Measurements from ENCODE around the gene NPLOC4. TPM values are rescaled to one million over a fixed set of nuclear protein-coding genes. Genes with fewer than 3 reads are reported as not detected.
A peak's percentile ranks its signal among the peaks of the same experiment; 100 is the strongest.

Gene NPLOC4
- total and polyA plus RNA-seq, 9 of the 15 experiments (the other 6 are each of a cell fraction or from before 2014, with no cell fraction given) = 1.5 to 116 (median 64.5) TPM

DNA sequence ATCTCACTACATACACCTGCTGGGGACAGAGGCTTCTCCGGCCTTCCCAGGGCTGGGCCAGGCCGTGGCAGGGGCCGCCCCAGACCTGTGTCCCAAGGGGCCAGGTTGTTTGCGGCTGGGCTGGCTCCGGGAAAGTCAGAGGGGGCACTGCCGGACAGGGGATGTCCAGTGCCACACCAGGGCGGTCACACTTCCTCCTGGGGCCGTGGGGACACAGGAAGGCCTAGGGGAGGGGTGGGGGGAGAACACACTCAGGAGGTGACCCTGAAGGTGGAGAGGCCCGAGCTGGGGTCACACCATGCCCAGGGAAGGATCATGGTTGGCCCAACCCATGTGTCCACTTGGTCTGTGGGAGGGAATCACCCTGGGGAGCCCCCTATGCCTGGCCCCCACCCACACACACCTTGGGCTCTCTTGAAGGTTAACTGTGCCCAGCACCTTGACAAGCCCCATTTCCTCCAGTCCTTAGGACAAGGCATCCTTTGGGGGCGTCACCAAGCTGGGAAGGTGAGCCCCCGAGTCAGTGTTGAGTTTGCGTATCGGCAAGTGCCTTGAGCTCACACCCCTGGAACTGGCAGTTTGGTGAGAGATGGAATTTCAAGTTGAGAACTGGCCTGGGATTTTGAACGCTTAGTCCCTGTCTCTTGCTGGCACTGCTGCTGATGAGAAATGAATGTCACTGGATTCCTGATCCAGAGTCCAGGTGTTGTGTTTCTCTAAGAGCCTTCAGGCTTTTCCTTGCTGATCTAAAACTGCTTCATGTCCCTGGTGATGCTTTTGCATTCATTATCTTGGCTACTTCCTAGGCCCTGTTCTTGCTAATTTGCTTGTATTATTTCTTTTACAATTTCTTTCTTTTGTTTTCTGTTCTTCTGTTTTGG is 116.7 kb downstream of the NPLOC4 start:
- H3K4me2 ChIP-seq (ENCODE audit: insufficient read depth, low read length) = peak overlapping the region; percentile 74
- H3K27me3 ChIP-seq (ENCODE audit: control insufficient read depth in 2 of 2, insufficient read depth in 2 of 2, low read length in 2 of 2) = peaks cover 0 to 11% of the 10 kb centered on the region in 2 experiments; a peak in 1 of 5 replicates
- 72% methylated on average over 14 of the region's 14 CpGs for WGBS (ENCODE audit: insufficient coverage, low coverage, missing lambda C conversion rate)
- peak overlapping the region; percentile 67; the same call in 2 of the 3 replicates for H3K27ac ChIP-seq (ENCODE audit: extremely low read depth, low read depth, low read length)
- CTCF ChIA-PET (ENCODE audit: low intra/inter-chr PET ratio) = interaction anchor here (0.8 kb wide), 1 partner anchor 35 kb away, joined by 5 read pairs; no protein-coding TSS in a partner anchor
- no peaks in the 10 kb centered on the region for H3K9me1 ChIP-seq (ENCODE audit: control insufficient read depth, insufficient read depth, low read length)
- in situ Hi-C loops (cut with MboI) = no loop called here
- DNase-seq (ENCODE audit: extremely low read depth in 1 of 4, low spot score in 3 of 4) (no peak), FAIRE-seq (no peak), ATAC-seq (peak; percentile 2; the same call in 2 of the 3 replicates)
- no peaks in the 10 kb centered on the region for H4K20me1 ChIP-seq (replicated peaks; ENCODE audit: control insufficient read depth, insufficient read depth, low read length)
- H3K36me3 ChIP-seq (ENCODE audit: control insufficient read depth, insufficient read depth, low read length) = no peaks in the 10 kb centered on the region
- peak overlapping the region; percentile 88 for H2AFZ ChIP-seq (ENCODE audit: low read depth, low read length)
- peak overlapping the region; percentile 74 to 89 for H3K9ac ChIP-seq (ENCODE audit: insufficient read depth in 1 of 2, low read depth in 2 of 2, low read length in 2 of 2)
- TF ChIP-seq KDM5B (IDR thresholded peaks at IDR 0.05; ENCODE audit: insufficient replicate concordance, low read depth, low read length) = no peak
- TF ChIP-seq, protein P1, sequence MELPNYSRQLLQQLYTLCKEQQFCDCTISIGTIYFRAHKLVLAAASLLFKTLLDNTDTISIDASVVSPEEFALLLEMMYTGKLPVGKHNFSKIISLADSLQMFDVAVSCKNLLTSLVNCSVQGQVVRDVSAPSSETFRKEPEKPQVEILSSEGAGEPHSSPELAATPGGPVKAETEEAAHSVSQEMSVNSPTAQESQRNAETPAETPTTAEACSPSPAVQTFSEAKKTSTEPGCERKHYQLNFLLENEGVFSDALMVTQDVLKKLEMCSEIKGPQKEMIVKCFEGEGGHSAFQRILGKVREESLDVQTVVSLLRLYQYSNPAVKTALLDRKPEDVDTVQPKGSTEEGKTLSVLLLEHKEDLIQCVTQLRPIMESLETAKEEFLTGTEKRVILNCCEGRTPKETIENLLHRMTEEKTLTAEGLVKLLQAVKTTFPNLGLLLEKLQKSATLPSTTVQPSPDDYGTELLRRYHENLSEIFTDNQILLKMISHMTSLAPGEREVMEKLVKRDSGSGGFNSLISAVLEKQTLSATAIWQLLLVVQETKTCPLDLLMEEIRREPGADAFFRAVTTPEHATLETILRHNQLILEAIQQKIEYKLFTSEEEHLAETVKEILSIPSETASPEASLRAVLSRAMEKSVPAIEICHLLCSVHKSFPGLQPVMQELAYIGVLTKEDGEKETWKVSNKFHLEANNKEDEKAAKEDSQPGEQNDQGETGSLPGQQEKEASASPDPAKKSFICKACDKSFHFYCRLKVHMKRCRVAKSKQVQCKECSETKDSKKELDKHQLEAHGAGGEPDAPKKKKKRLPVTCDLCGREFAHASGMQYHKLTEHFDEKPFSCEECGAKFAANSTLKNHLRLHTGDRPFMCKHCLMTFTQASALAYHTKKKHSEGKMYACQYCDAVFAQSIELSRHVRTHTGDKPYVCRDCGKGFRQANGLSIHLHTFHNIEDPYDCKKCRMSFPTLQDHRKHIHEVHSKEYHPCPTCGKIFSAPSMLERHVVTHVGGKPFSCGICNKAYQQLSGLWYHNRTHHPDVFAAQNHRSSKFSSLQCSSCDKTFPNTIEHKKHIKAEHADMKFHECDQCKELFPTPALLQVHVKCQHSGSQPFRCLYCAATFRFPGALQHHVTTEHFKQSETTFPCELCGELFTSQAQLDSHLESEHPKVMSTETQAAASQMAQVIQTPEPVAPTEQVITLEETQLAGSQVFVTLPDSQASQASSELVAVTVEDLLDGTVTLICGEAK (IDR thresholded peaks at IDR 0.05) = 0 out of 2 replicates have a peak, but pooled peaks have one; percentile 5
- TF ChIP-seq, protein P1 (CRISPR knock-in tag; IDR thresholded peaks at IDR 0.05) = no peak
- intact Hi-C loops (cut with micrococcal nuclease) = loop anchor here (5.0 kb wide), 1 partner anchor 38 kb away; no protein-coding TSS in a partner anchor
- no peaks in the 10 kb centered on the region for H3K9me3 ChIP-seq (replicated peaks; ENCODE audit: control insufficient read depth, insufficient read depth, low read depth, low read length)
- H3K4me3 ChIP-seq = peak overlapping the region; percentile 46
- no TSS peak for BruUV-seq (replicated peaks)
- H3K4me1 ChIP-seq (replicated peaks in 1 of 2; ENCODE audit: control insufficient read depth in 2 of 2, insufficient read depth in 2 of 2, low read length in 2 of 2) = peaks cover 5 to 69% of the 10 kb centered on the region in 2 experiments; a peak in 4 of 5 replicates
- H3K79me2 ChIP-seq (ENCODE audit: control insufficient read depth, insufficient read depth, low read length) = no peaks in the 10 kb centered on the region
- POLR2A ChIA-PET = interaction anchor here (0.7 to 2.3 kb wide), 2 partner anchors 12 to 32 kb away, joined by 3 to 12 read pairs; no protein-coding TSS in a partner anchor

Measured in K562 (cell line).